Fibroblast of lung (primary cell): ENCODE results near the gene GOLGA8T.
"Not testable (repeated sequence)": the region's sequence is repeated elsewhere in the genome, so short reads cannot be mapped to it uniquely, and the experiment has no call there.

ENCODE experiments used
- CTCF ChIP-seq, 2 donors: IDR thresholded peaks in 1 of 2; conservative IDR thresholded peaks in 1 of 2; 1 replicate in 1 of 2; 2 replicates in 1 of 2; pipeline ENCODE4 v1.5.1; 2011 to 2012; ENCODE audit warnings: low read length in 2 of 2, control low read depth in 1 of 2, inconsistent platforms in 1 of 2, low read depth in 1 of 2, mild to moderate bottlenecking in 1 of 2
- EZH2 ChIP-seq: IDR thresholded peaks from 2 replicates; pipeline ENCODE4 v1.5.1; 2012; ENCODE audit warnings: low read length, control low read depth, mild to moderate bottlenecking; ENCODE audit errors: missing control alignments

DNA sequence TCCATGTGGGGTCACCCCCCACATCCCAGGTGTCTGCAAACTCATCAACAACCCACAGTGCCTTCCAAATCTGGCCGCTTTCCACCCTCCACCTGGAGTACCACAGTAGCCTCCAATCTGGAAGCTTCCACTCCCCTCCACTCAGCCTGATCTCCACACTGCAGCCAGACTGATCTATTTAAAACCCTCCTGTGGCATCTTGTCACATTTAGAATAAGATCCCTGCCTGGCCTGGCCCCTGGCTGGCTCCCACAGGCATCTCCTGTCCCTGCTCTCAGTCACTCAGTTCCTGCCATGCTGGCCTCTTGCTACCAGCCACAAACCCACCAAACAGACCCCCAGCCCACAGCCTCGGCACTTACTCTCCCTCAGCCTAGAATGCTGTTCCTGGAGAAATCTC is 28.9 kb downstream of the GOLGA8T start:
- TF ChIP-seq CTCF (conservative IDR thresholded peaks at IDR 0.05 in 1 of 2, IDR thresholded peaks at IDR 0.05 in 1 of 2; ENCODE audit: low read depth in 1 of 2, low read length in 2 of 2); EZH2: not testable (repeated sequence)
